WI38 (cell line): ENCODE measurements around the gene NR2E3.

Source experiments
- H3K4me3 ChIP-seq: 2 replicates; pipeline ENCODE4 v1.5.1; 2011; ENCODE audit warnings: low read depth, mild to moderate bottlenecking, control low read depth, low read length
- TF ChIP-seq, protein P1 (sequence below): IDR thresholded peaks from 2 replicates; pipeline ENCODE4 v1.5.1; 2012; ENCODE audit warnings: low read depth, mild to moderate bottlenecking, control low read depth, low read length

The NR2E3 gene

DNA sequence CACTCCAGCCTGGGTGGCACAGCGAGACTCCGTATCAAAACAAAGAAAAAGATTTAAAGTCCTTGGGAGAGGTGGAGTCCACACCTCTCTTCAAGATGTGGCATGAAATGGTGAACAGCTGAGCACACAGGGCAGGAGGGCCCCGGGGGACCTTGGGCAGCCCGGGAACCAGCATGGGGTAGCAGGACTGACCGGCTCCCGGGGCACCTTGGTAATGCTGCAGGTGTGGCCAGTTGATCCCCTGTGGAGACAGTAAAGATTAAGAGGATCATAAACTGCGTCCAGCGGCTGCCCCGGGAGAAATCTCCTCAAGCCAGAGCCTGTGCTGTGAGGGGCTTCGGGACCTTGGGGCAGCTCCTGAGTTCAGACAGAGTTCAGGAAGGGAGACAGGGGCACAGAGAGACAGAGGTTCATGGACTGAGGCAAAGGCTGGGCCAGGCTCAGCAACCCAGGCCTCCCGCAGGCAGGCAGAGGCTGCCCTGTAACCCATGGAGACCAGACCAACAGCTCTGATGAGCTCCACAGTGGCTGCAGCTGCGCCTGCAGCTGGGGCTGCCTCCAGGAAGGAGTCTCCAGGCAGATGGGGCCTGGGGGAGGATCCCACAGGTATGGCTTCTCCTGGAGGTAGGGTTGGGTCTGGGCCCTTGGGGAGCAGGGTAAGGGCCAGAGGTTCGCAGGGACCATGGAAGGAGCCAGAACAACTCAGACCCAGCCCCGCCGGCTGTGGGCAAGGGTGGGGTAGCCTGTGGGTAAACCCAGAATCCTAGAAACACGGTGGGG, at the start of gene NR2E3:
Gene NR2E3, plus strand, starts transcription at position 299 of the 780 bp plus-strand sequence. Its CDS starts 190 bp downstream, at position 489.
- no peak within 1 kb of the TSS for H3K4me3 ChIP-seq
- TF ChIP-seq, protein P1, sequence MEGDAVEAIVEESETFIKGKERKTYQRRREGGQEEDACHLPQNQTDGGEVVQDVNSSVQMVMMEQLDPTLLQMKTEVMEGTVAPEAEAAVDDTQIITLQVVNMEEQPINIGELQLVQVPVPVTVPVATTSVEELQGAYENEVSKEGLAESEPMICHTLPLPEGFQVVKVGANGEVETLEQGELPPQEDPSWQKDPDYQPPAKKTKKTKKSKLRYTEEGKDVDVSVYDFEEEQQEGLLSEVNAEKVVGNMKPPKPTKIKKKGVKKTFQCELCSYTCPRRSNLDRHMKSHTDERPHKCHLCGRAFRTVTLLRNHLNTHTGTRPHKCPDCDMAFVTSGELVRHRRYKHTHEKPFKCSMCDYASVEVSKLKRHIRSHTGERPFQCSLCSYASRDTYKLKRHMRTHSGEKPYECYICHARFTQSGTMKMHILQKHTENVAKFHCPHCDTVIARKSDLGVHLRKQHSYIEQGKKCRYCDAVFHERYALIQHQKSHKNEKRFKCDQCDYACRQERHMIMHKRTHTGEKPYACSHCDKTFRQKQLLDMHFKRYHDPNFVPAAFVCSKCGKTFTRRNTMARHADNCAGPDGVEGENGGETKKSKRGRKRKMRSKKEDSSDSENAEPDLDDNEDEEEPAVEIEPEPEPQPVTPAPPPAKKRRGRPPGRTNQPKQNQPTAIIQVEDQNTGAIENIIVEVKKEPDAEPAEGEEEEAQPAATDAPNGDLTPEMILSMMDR, result no peak

DNA sequence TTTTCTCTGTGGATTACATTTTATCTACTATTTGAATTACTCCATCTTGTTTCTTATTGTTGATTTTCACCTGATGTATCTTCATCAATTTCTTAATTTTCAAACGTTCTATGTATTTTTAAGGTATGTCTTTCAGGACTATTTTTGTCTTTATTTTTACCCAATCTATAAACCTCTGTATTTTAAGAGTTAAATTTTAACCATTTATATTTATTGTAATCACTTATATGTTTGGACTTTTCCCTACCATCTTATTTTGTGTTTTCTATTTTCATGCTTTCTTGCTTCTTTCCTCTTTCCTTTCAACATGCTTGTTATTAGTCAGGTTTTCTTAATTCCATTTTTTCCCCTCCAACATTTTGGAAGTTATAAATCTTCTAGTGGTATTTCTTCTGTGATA, 49.5 kb upstream of the NR2E3 start:
- H3K4me3 ChIP-seq, result no peak overlapping the region
- TF ChIP-seq, protein P1, result no peak

DNA sequence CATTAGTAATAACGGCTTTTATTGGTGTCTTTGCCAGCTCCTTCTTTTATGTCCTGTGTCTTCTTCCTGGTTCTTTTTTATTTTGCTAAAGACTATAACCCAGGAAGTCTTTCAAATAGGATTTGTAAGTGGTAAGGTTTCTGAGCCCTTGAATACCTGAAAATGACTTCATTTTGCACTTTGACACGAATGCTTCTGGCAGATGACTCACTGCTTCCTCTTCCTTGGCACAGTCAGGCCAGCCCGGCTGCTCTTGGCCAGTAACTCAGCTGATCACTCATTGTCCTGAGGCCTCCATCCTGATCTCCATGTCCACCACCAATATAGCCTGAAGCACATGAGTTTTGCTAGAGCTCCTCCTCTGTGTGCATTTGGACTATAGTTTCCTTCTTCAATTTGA, 48.7 kb upstream of the NR2E3 start:
- TF ChIP-seq, protein P1, result no peak
- H3K4me3 ChIP-seq, result no peak overlapping the region

DNA sequence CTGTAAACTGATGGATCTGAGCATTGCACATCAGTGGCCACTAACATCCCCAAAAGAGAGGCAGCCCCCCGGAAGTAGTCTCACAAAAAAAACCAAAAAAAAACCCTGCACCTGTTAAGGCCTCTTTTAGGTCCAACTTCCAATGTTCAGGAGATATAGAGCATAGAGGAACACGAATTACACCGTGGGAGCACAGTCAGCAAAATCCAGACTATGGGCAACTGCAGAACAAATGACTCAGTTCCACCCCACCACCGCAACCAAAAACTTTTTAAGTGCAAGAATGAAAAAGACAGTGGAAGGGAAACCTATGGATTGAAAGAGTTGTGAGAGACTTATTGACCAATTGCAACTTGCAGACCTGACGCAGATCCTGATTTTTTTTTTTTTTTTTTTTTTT, 42.2 kb upstream of the NR2E3 start:
- TF ChIP-seq, protein P1, result no peak
- no peak overlapping the region for H3K4me3 ChIP-seq

DNA sequence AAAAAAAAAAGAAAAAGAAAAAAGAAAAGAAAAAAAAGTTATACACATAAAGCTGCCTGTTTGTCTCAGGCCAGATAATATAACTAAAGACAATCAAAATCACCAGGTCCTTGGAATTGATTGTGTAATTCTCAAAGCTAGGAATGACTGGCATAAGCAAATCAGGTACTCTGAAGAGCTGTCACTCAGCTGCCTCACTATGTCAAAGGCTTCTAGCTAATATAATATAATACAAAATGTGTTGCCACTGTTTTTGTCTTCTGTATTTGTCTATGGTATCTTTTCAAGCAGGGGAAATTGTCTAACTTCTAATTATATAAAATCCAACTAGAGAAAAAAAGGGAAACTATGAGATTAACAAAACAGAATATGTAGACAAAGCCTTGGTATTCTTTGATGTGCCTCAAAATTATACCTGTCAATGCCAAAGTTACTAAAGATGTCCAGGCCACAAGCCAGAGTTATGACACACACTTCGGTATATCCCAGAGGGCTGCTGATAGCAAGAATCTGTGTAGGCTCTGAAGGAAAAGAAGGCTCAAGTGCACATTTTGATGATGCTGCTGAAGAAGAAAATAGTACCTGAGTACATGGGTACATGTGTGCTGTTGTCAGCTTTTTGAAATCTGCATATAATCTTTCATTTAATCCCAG, 37.0 kb upstream of the NR2E3 start:
- TF ChIP-seq, protein P1, result no peak
- no peak overlapping the region for H3K4me3 ChIP-seq

DNA sequence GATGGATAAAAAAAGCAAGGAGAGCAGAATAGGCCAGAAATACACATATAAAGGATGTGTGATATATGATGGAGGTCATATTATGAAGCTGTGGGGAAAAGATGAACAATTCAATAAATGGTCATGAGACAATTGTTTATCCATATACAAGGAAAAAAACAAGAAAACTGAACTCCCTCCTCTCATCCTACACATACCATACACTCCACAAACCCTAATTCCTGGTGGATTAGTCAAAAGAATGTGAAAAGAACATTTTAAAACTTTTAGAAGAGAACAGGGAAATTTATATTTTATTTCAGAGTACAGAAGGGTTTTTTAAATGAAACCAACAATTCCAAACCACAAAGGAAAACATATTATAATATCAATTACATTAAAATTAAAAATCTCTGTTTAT, 34.5 kb upstream of the NR2E3 start:
- TF ChIP-seq, protein P1, result no peak
- no peak overlapping the region for H3K4me3 ChIP-seq

DNA sequence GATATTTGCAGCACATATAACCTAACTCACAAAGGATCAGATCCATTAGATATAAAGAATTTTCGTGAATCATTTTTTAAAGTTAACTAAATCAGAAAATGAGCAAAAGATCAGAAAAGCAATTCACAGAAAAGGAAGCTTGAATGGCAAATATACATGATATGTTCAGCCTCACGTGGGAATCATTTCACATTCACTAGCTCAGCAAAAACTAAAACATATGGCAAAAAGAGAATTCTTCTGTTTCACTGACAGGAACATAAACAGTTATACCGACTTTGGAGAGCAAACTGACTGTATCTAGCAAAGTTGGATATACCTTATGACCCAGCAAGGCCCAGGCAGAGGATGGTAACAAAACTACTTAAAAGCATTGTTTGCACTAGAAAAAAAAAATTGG, 34.0 kb upstream of the NR2E3 start:
- TF ChIP-seq, protein P1, result no peak
- H3K4me3 ChIP-seq, result no peak overlapping the region
